NT2/D1 (cell line): ENCODE measurements around the gene ROR1.

Experiments
- DNase-seq: peaks from one replicate; pipeline ENCODE4 v3.0.0-alpha.2; 2011; ENCODE audit warnings: low read depth, low spot score
- H3K27me3 ChIP-seq: 2 replicates; pipeline ENCODE4 v1.6.0; 2011; ENCODE audit warnings: mild to moderate bottlenecking; ENCODE audit not compliant: insufficient read length, insufficient read depth
- H3K36me3 ChIP-seq: 2 replicates; pipeline ENCODE4 v1.6.1; 2011; ENCODE audit warnings: mild to moderate bottlenecking, low read length, mixed read lengths; ENCODE audit not compliant: insufficient read depth, insufficient read length
- H3K4me1 ChIP-seq: 2 replicates; pipeline ENCODE4 v1.5.1; 2011; ENCODE audit not compliant: insufficient read depth, insufficient read length
- H3K4me3 ChIP-seq: 2 replicates; pipeline ENCODE4 v1.5.1; 2011; ENCODE audit warnings: low read depth; ENCODE audit not compliant: insufficient read length
- H3K9ac ChIP-seq: 2 replicates; pipeline ENCODE4 v1.6.0; 2011; ENCODE audit warnings: low read depth; ENCODE audit not compliant: insufficient read length
- H3K9me3 ChIP-seq: 2 replicates; pipeline ENCODE4 v1.5.1; 2011; ENCODE audit warnings: mild to moderate bottlenecking, low read length; ENCODE audit not compliant: insufficient read depth
- SUZ12 ChIP-seq: IDR thresholded peaks from 2 replicates; pipeline ENCODE4 v1.6.1; 2011; ENCODE audit not compliant: insufficient read length, insufficient read depth; ENCODE audit errors: extremely low read depth
- YY1 ChIP-seq: IDR thresholded peaks from 2 replicates; pipeline ENCODE4 v1.6.1; 2011; ENCODE audit not compliant: insufficient read length, insufficient read depth
- ZNF274 ChIP-seq: IDR thresholded peaks from 2 replicates; pipeline ENCODE4 v1.6.1; 2011; ENCODE audit warnings: mild to moderate bottlenecking, low read depth, low read length

The ROR1 gene

GRCh38 chr1:63873751-63874150 lies 99.9 kb downstream of the ROR1 start:
- Histone ChIP-seq H3K4me3 (no peak overlapping the region), H3K27me3 (no peaks in the 10 kb centered on the region), H3K36me3 (no peaks in the 10 kb centered on the region), H3K9ac (no peak overlapping the region), H3K4me1 (no peaks in the 10 kb centered on the region), H3K9me3 (no peaks in the 10 kb centered on the region)
- TF ChIP-seq ZNF274 (no peak), SUZ12 (no peak), YY1 (no peak)
- DNase-seq = no peak

- H3K4me3 ChIP-seq = no peak overlapping the region
- no peaks in the 10 kb centered on the region for H3K4me1 ChIP-seq
- no peaks in the 10 kb centered on the region for H3K27me3 ChIP-seq
- DNase-seq = no peak
- TF ChIP-seq ZNF274 = no peak
- TF ChIP-seq YY1 = no peak
- TF ChIP-seq SUZ12 = no peak
- no peak overlapping the region for H3K9ac ChIP-seq
- no peaks in the 10 kb centered on the region for H3K36me3 ChIP-seq
- no peaks in the 10 kb centered on the region for H3K9me3 ChIP-seq
Observed at GRCh38 chr1:63874278-63874880, 100.6 kb downstream of the ROR1 start.

- Histone ChIP-seq H3K9ac (no peak overlapping the region), H3K36me3 (no peaks in the 10 kb centered on the region), H3K4me1 (no peaks in the 10 kb centered on the region), H3K27me3 (no peaks in the 10 kb centered on the region), H3K4me3 (no peak overlapping the region), H3K9me3 (no peaks in the 10 kb centered on the region)
- no peak for DNase-seq
- TF ChIP-seq ZNF274 = no peak
- no peak for TF ChIP-seq SUZ12
- no peak for TF ChIP-seq YY1
Observed at GRCh38 chr1:63875636-63876035, 101.8 kb downstream of the ROR1 start.

GRCh38 chr1:63877021-63877767 lies 103.4 kb downstream of the ROR1 start:
- no peak for TF ChIP-seq ZNF274
- no peak for TF ChIP-seq YY1
- TF ChIP-seq SUZ12 = no peak
- no peak overlapping the region for H3K9ac ChIP-seq
- no peaks in the 10 kb centered on the region for H3K4me1 ChIP-seq
- H3K9me3 ChIP-seq = no peaks in the 10 kb centered on the region
- no peak overlapping the region for H3K4me3 ChIP-seq
- no peaks in the 10 kb centered on the region for H3K27me3 ChIP-seq
- H3K36me3 ChIP-seq = no peaks in the 10 kb centered on the region
- no peak for DNase-seq

GRCh38 chr1:63877816-63878215 lies 104.0 kb downstream of the ROR1 start:
- H3K36me3 ChIP-seq = no peaks in the 10 kb centered on the region
- no peak overlapping the region for H3K4me3 ChIP-seq
- no peaks in the 10 kb centered on the region for H3K4me1 ChIP-seq
- no peaks in the 10 kb centered on the region for H3K9me3 ChIP-seq
- TF ChIP-seq SUZ12 = no peak
- TF ChIP-seq ZNF274 = no peak
- TF ChIP-seq YY1 = no peak
- H3K27me3 ChIP-seq = no peaks in the 10 kb centered on the region
- no peak overlapping the region for H3K9ac ChIP-seq
- DNase-seq = no peak

- Histone ChIP-seq H3K36me3 (no peaks in the 10 kb centered on the region), H3K27me3 (no peaks in the 10 kb centered on the region), H3K4me3 (no peak overlapping the region), H3K4me1 (no peaks in the 10 kb centered on the region), H3K9ac (no peak overlapping the region), H3K9me3 (no peaks in the 10 kb centered on the region)
- TF ChIP-seq SUZ12 = no peak
- no peak for TF ChIP-seq ZNF274
- DNase-seq = no peak
Observed at GRCh38 chr1:63878932-63879331, 105.1 kb downstream of the ROR1 start.

GRCh38 chr1:63880958-63881576 lies 107.2 kb downstream of the ROR1 start:
- TF ChIP-seq SUZ12 = no peak
- TF ChIP-seq YY1 = no peak
- no peak for TF ChIP-seq ZNF274
- no peaks in the 10 kb centered on the region for H3K36me3 ChIP-seq
- H3K4me3 ChIP-seq = no peak overlapping the region
- H3K4me1 ChIP-seq = peaks cover 3% of the 10 kb centered on the region
- no peak for DNase-seq
- no peaks in the 10 kb centered on the region for H3K27me3 ChIP-seq
- H3K9ac ChIP-seq = no peak overlapping the region
- H3K9me3 ChIP-seq = no peaks in the 10 kb centered on the region
